GM12892 (cell line): ENCODE measurements around the gene BIN1.

ENCODE experiments used
- POLR2A ChIP-seq: IDR thresholded peaks from 2 replicates; pipeline ENCODE4 v1.6.1; 2011; ENCODE audit warnings: low read depth, low read length, control low read depth
- POLR2AphosphoS5 ChIP-seq: IDR thresholded peaks from 2 replicates; pipeline ENCODE4 v1.6.1; 2011; ENCODE audit warnings: low read depth, low read length, control low read depth
- TAF1 ChIP-seq: IDR thresholded peaks from 2 replicates; pipeline ENCODE4 v1.6.1; 2011; ENCODE audit warnings: low read depth, mild to moderate bottlenecking, control low read depth, low read length, borderline replicate concordance

GRCh38 chr2:127044977-127045661 lies 61.8 kb downstream of the BIN1 start:
- TF ChIP-seq TAF1: no peak
- TF ChIP-seq POLR2A: no peak
- no peak for TF ChIP-seq POLR2AphosphoS5
